Central memory CD8-positive, alpha-beta T cell (primary cell): ENCODE results near the gene CDC23.

Experiments used
- ATAC-seq: fragments of 150-1000 bp; cut with Tn5 transposase; replicated peaks from 2 replicates; pipeline ENCODE4 v1.10.0; 2022; ENCODE audit warnings: mild to moderate bottlenecking, moderate FRiP score, moderate number of reproducible peaks; ENCODE audit not compliant: poor library complexity, severe bottlenecking; ENCODE audit errors: extremely low read depth
- DNase-seq, 2 donors: peaks; one replicate each; pipeline ENCODE4 v3.0.0; 2021; ENCODE audit warnings: low spot score in 2 of 2
- H3K27ac Mint-ChIP-seq: one replicate; pipeline ENCODE4 v1.8.0; 2022; ENCODE audit warnings: low read depth, mild to moderate bottlenecking, moderate library complexity, mixed read lengths
- H3K27me3 Mint-ChIP-seq: one replicate; pipeline ENCODE4 v1.8.0; 2022; ENCODE audit warnings: mixed read lengths
- H3K36me3 Mint-ChIP-seq: one replicate; pipeline ENCODE4 v1.8.0; 2022; ENCODE audit warnings: mild to moderate bottlenecking, moderate library complexity, mixed read lengths; ENCODE audit not compliant: insufficient read depth
- H3K4me1 Mint-ChIP-seq: one replicate; pipeline ENCODE4 v1.8.0; 2022; ENCODE audit warnings: mixed read lengths
- H3K4me3 Mint-ChIP-seq: one replicate; pipeline ENCODE4 v1.8.0; 2022; ENCODE audit warnings: mild to moderate bottlenecking, moderate library complexity, mixed read lengths
- H3K9me3 Mint-ChIP-seq: one replicate; pipeline ENCODE4 v1.8.0; 2022; ENCODE audit warnings: mixed read lengths

CDC23 gene

GRCh38 chr5:138186002-138186447, 27.1 kb downstream of the CDC23 start:
- no peaks in the 10 kb centered on the region for H3K27me3 Mint-ChIP-seq
- H3K4me3 Mint-ChIP-seq: no peak overlapping the region
- H3K36me3 Mint-ChIP-seq: peaks cover 41% of the 10 kb centered on the region
- ATAC-seq (no peak), DNase-seq (no peak)
- H3K9me3 Mint-ChIP-seq: no peaks in the 10 kb centered on the region
- no peak overlapping the region for H3K27ac Mint-ChIP-seq
- H3K4me1 Mint-ChIP-seq: no peaks in the 10 kb centered on the region

GRCh38 chr5:138182808-138183207, 30.3 kb downstream of the CDC23 start:
- ATAC-seq: no peak
- Mint-ChIP-seq H3K4me3 (no peak overlapping the region), H3K9me3 (no peaks in the 10 kb centered on the region), H3K36me3 (peaks cover 16% of the 10 kb centered on the region), H3K4me1 (no peaks in the 10 kb centered on the region), H3K27me3 (no peaks in the 10 kb centered on the region), H3K27ac (no peak overlapping the region)
- no peak for DNase-seq

DNA sequence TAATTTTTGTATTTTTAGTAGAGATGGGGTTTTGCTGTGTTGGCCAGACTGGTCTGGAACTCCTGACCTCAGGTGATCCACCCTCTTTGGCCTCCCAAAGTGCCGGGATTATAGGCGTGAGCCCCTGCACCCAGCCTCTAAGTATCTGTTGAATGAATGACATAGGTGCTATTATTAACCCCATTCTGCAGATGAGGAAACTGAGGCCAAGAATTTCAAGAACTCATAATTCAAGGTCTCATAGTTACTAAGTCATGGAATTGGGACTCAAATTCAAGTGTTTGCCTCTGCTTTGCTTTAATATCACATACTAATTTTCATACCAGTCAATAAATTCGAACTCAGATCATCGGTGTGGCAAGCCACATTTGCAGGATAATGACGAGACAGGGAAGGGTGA, 32.3 kb downstream of the CDC23 start:
- no peak overlapping the region for H3K27ac Mint-ChIP-seq
- H3K36me3 Mint-ChIP-seq: peaks cover 4% of the 10 kb centered on the region
- H3K9me3 Mint-ChIP-seq: no peaks in the 10 kb centered on the region
- no peaks in the 10 kb centered on the region for H3K4me1 Mint-ChIP-seq
- no peak overlapping the region for H3K4me3 Mint-ChIP-seq
- H3K27me3 Mint-ChIP-seq: no peaks in the 10 kb centered on the region
- no peak for ATAC-seq
- DNase-seq: no peak

DNA sequence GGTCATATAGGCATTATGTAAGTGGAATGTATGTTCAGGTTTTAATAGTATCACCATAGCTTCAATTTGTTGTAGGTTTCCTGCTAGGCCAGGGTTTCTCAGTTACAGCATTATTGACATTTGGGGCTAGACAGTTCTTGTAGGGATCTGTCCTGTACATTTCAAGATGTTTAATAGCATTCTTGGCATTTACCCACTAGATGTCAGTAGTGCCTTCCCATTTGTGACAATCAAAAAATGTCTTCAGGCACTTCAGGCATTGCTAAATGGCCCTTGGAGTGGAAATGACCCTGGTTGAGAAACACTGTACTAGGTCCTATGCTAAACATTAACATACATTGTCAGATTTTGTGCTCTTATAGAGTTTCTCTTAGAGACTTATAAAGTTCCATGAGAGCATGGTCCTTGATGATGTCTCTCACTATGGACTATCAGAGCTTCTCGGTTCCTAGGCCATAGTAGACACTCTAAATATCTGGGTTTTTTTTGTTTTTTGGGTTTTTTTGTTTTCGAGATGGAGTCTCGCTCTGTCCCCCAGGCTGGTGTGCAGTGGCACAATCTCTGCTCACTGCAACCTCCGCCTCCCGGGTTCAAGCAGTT, 32.8 kb downstream of the CDC23 start:
- Mint-ChIP-seq H3K4me3 (no peak overlapping the region), H3K9me3 (no peaks in the 10 kb centered on the region), H3K36me3 (peaks cover 2% of the 10 kb centered on the region), H3K4me1 (no peaks in the 10 kb centered on the region), H3K27me3 (no peaks in the 10 kb centered on the region), H3K27ac (no peak overlapping the region)
- ATAC-seq (no peak), DNase-seq (no peak)

DNA sequence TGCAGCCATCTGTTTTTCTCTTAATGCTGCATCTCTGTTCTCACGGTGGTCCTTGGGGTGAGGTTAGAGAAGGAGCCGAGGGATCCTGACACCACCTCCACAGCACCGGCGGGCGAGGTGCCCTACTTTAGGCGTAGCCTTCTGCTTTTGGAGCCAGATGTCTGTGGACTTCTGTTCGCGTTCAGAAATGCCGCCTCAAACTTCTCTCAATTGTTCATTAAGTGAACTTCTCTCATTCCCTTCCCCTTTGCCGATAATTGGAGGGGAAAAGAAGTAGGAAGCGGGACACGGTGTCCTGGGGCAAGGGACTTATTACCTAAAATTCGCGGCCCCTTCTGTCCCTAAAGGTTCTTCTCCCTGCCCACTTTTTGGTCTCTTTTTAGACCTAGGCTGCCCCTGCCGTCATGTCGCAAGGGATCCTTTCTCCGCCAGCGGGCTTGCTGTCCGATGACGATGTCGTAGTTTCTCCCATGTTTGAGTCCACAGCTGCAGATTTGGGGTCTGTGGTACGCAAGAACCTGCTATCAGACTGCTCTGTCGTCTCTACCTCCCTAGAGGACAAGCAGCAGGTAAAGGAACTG, 33.8 kb downstream of the CDC23 start:
- Mint-ChIP-seq H3K9me3 (no peaks in the 10 kb centered on the region), H3K27ac (no peak overlapping the region), H3K27me3 (no peaks in the 10 kb centered on the region), H3K4me3 (no peak overlapping the region), H3K4me1 (no peaks in the 10 kb centered on the region), H3K36me3 (peaks cover 6% of the 10 kb centered on the region)
- ATAC-seq (no peak), DNase-seq (no peak)

GRCh38 chr5:138178516-138179276, 34.4 kb downstream of the CDC23 start, which contains the start of the genes BRD8 and KIF20A:
BRD8 (minus strand) TSS chr5:138178630; CDS start chr5:138178614, 16 bp downstream.
KIF20A (plus strand) TSS chr5:138179112; CDS start chr5:138179681, 569 bp downstream.
- Mint-ChIP-seq H3K4me1 (peaks cover 3% of the 10 kb centered on the region), H3K27ac (no peak within 1 kb of the TSS), H3K27me3 (no peaks in the 10 kb centered on the region), H3K4me3 (no peak within 1 kb of the TSS), H3K9me3 (no peaks in the 10 kb centered on the region), H3K36me3 (peaks cover 8% of the 10 kb centered on the region)
- DNase-seq (peak; percentile 78 to 82), ATAC-seq (peak; percentile 88)

DNA sequence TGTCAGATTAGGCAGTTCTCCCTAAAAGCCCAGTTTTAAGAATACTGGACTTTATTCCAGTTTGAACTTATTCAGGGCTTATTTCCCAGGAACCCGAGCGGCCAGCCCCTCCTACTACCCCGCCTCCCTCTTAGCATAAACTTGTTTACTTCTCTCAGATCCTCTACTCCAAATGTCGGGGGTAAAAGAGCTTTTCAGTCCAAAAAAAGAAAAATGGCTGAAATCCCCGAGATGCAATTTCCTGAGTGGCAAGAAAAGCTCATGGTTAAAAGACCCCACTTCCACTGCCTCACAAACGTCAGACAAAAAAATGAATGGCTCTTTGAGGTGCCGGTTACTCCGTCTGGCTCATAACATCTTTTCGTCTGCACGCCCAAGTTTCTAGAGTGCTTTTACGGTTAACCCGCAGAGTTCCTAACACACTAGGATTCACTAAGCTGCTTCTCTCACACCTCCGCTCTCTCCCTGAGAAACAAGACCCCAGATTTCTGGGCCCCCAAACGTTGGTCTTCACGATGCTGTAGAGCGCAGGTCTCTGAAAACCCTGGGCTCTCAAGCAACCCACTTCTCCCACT, 35.1 kb downstream of the CDC23 start:
- peaks cover 11% of the 10 kb centered on the region for H3K36me3 Mint-ChIP-seq
- H3K4me1 Mint-ChIP-seq: peaks cover 7% of the 10 kb centered on the region
- no peak overlapping the region for H3K4me3 Mint-ChIP-seq
- no peak overlapping the region for H3K27ac Mint-ChIP-seq
- H3K9me3 Mint-ChIP-seq: no peaks in the 10 kb centered on the region
- peak; percentile 35 for ATAC-seq
- H3K27me3 Mint-ChIP-seq: no peaks in the 10 kb centered on the region
- DNase-seq: no peak

DNA sequence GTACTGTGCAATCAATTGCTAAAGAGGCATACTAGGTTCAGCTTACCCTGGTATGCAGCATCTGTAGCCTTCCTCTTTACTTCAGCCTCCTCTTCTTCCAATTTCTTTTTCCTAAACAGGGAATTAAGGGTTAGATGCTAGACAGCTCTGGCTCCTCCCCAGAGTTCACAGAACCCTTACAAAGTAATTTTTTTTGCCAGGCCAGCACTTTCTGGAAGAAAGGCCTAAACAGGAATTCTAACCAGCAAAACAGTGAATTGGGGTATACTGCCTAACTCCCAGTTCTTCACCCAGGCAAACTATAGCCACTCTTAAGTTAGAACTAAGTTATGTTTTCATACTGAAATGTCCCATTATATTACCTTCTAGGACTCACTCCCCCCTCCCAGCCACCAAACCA, 42.8 kb downstream of the CDC23 start:
- Mint-ChIP-seq H3K27ac (no peak overlapping the region), H3K4me3 (no peak overlapping the region), H3K36me3 (peaks cover 73% of the 10 kb centered on the region), H3K27me3 (no peaks in the 10 kb centered on the region), H3K4me1 (peaks cover 12% of the 10 kb centered on the region), H3K9me3 (no peaks in the 10 kb centered on the region)
- DNase-seq (no peak), ATAC-seq (no peak)

GRCh38 chr5:138169124-138169523, 44.0 kb downstream of the CDC23 start:
- Mint-ChIP-seq H3K27ac (no peak overlapping the region), H3K4me1 (peaks cover 12% of the 10 kb centered on the region), H3K4me3 (no peak overlapping the region), H3K36me3 (peaks cover 79% of the 10 kb centered on the region), H3K9me3 (no peaks in the 10 kb centered on the region), H3K27me3 (no peaks in the 10 kb centered on the region)
- DNase-seq: no peak
- ATAC-seq: no peak

- no peak for ATAC-seq
- Mint-ChIP-seq H3K9me3 (no peaks in the 10 kb centered on the region), H3K27me3 (no peaks in the 10 kb centered on the region), H3K4me1 (no peaks in the 10 kb centered on the region), H3K27ac (no peak overlapping the region), H3K4me3 (no peak overlapping the region), H3K36me3 (peaks cover 93% of the 10 kb centered on the region)
- DNase-seq: no peak
Measured at GRCh38 chr5:138163721-138164120, 49.4 kb downstream of the CDC23 start.

DNA sequence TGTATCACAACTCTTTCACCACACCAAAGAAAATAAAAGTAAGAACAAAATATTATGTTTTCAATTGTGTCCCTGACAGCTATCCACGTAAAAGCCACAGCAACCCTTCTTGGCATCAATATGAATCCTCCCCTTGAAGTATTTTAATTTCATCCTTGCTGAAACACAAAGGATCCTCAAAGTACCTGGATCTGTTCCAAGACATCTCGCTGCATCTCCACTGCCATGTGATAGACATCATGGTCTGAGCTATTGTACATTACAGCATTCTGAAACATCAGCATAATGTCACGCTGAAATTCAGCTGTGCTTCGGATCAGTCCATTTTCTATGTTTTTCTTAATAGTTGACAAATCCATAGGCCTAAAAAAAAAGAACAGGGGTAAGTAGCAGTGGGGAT, 52.4 kb downstream of the CDC23 start:
- H3K9me3 Mint-ChIP-seq: no peaks in the 10 kb centered on the region
- no peak overlapping the region for H3K4me3 Mint-ChIP-seq
- no peak for ATAC-seq
- no peak for DNase-seq
- no peak overlapping the region for H3K27ac Mint-ChIP-seq
- no peaks in the 10 kb centered on the region for H3K27me3 Mint-ChIP-seq
- H3K36me3 Mint-ChIP-seq: peaks cover 87% of the 10 kb centered on the region
- H3K4me1 Mint-ChIP-seq: no peaks in the 10 kb centered on the region

GRCh38 chr5:138159666-138160065, 53.5 kb downstream of the CDC23 start:
- Mint-ChIP-seq H3K9me3 (no peaks in the 10 kb centered on the region), H3K4me3 (no peak overlapping the region), H3K36me3 (peaks cover 77% of the 10 kb centered on the region), H3K4me1 (no peaks in the 10 kb centered on the region), H3K27ac (no peak overlapping the region), H3K27me3 (no peaks in the 10 kb centered on the region)
- DNase-seq (no peak), ATAC-seq (no peak)
